GM12878 (cell line): ENCODE data around the gene FIBCD1. TPM values are rescaled to one million over a fixed set of nuclear protein-coding genes. Genes with fewer than 3 reads are reported as not detected.

Experiments
- ATAC-seq: fragments of 200-7000 bp; cut with Tn5 transposase; 3 replicates; pipeline ENCODE4 v1.9.1; 2020; ENCODE audit warnings: mild to moderate bottlenecking, moderate library complexity
- BruUV-seq: library from RNA; stranded (reverse); fragments of 400-500 nt; replicated peaks from 2 replicates; lab custom pipeline; 2021; lab: Mats Ljungman, UMichigan
- CTCF ChIA-PET: fragments of 300-600 bp; sonication (Branson Sonifier 250); formaldehyde crosslinking; extraction: SDS; loops from one replicate; lab custom pipeline; 2021; ENCODE audit warnings: inconsistent platforms; lab: Yijun Ruan, JAX
- POLR2A ChIA-PET: fragments of 350-600 bp; formaldehyde crosslinking; extraction: SDS; loops from one replicate; lab custom pipeline; 2021; ENCODE audit warnings: inconsistent platforms; lab: Charles Lee
- RAD21 ChIA-PET: fragments of 300-600 bp; sonication (Branson Sonifier 250); formaldehyde crosslinking; loops from one replicate; lab custom pipeline; 2023; ENCODE audit warnings: antibody characterized with exemption; ENCODE audit not compliant: unreplicated experiment; lab: Charles Lee
- SMC1A ChIA-PET: fragments of 300-600 bp; sonication (Branson Sonifier 250); formaldehyde crosslinking; loops from one replicate; lab custom pipeline; 2023; ENCODE audit not compliant: unreplicated experiment, uncharacterized antibody; lab: Charles Lee
- DNase-seq: peaks from one replicate; pipeline ENCODE4 v3.0.0-alpha.2; 2011; ENCODE audit warnings: low read depth, low spot score
- FAIRE-seq: peaks from 3 replicates; lab custom pipeline; 2011; peaks lifted over from hg19 to GRCh38; lab: Jason Lieb, UNC
- H2AFZ ChIP-seq: 2 replicates; pipeline ENCODE4 v1.6.0; 2011; ENCODE audit warnings: low read depth, low read length, control low read depth; ENCODE audit not compliant: control insufficient read depth
- H3K27ac ChIP-seq: 2 replicates; pipeline ENCODE4 v1.5.1; 2011; ENCODE audit warnings: control low read depth; ENCODE audit not compliant: control insufficient read depth, insufficient read depth
- H3K27me3 ChIP-seq, 2 experiments: replicated peaks in 1 of 2; 2 replicates each; pipeline versions ENCODE4 v1.6.0 to v1.6.1; 2011; ENCODE audit warnings: low read length in 1 of 2; ENCODE audit not compliant: control insufficient read depth in 2 of 2, insufficient read depth in 2 of 2
- H3K36me3 ChIP-seq, 2 experiments: 2 replicates each; pipeline ENCODE4 v1.5.1; 2011; ENCODE audit warnings: low read length in 1 of 2; ENCODE audit not compliant: control insufficient read depth in 2 of 2, insufficient read depth in 2 of 2
- H3K4me1 ChIP-seq: 2 replicates; pipeline ENCODE4 v1.6.1; 2011; ENCODE audit warnings: mild to moderate bottlenecking, low read length, moderate library complexity, mixed read lengths; ENCODE audit not compliant: control insufficient read depth, insufficient read depth
- H3K4me2 ChIP-seq: 2 replicates; pipeline ENCODE4 v1.6.0; 2011; ENCODE audit warnings: control low read depth; ENCODE audit not compliant: control insufficient read depth, insufficient read depth
- H3K4me3 ChIP-seq: fragments of 200-600 bp; sonication (generic); 2 replicates; pipeline ENCODE4 v1.5.1; 2016
- H3K79me2 ChIP-seq: 2 replicates; pipeline ENCODE4 v1.6.0; 2011; ENCODE audit warnings: low read length; ENCODE audit not compliant: control insufficient read depth, insufficient read depth
- H3K9ac ChIP-seq: 2 replicates; pipeline ENCODE4 v1.8.0; 2011; ENCODE audit warnings: low read length, control low read depth, mixed read lengths; ENCODE audit not compliant: control insufficient read depth, insufficient read depth
- H3K9me3 ChIP-seq: replicated peaks from 3 replicates; pipeline ENCODE4 v1.5.1; 2011; ENCODE audit warnings: mild to moderate bottlenecking, low read length; ENCODE audit not compliant: control insufficient read depth, insufficient read depth
- H4K20me1 ChIP-seq: 2 replicates; pipeline ENCODE4 v1.6.0; 2011; ENCODE audit not compliant: control insufficient read depth, insufficient read depth
- CEBPB ChIP-seq, 2 experiments: fragments of 150-350 bp in 1 of 2; IDR thresholded peaks; 2 replicates each; pipeline ENCODE4 v1.6.1; 2012 to 2014; ENCODE audit warnings: low read depth in 2 of 2, low read length in 2 of 2, borderline replicate concordance in 1 of 2, inconsistent platforms in 1 of 2
- CHD2 ChIP-seq: IDR thresholded peaks from 2 replicates; pipeline ENCODE4 v1.6.1; 2011; ENCODE audit warnings: low read depth, low read length, improper control_type of control experiment, borderline replicate concordance
- FOXM1 ChIP-seq: IDR thresholded peaks from 2 replicates; pipeline ENCODE4 v1.6.1; 2012; ENCODE audit warnings: low read depth, mild to moderate bottlenecking, inconsistent platforms, low read length, moderate library complexity
- HCFC1 ChIP-seq: fragments of 150-350 bp; IDR thresholded peaks from 2 replicates; pipeline ENCODE4 v1.6.1; 2014; ENCODE audit warnings: low read length
- JUND ChIP-seq: IDR thresholded peaks from 2 replicates; pipeline ENCODE4 v1.6.1; 2012; ENCODE audit warnings: low read depth, mild to moderate bottlenecking, low read length, improper control_type of control experiment, moderate library complexity
- MTA2 ChIP-seq: fragments of 450-650 bp; IDR thresholded peaks from 2 replicates; pipeline ENCODE4 v1.6.1; 2016; ENCODE audit warnings: low read depth, mild to moderate bottlenecking, moderate library complexity
- NBN ChIP-seq: fragments of 450-650 bp; IDR thresholded peaks from 2 replicates; pipeline ENCODE4 v1.6.1; 2016
- NFIC ChIP-seq: IDR thresholded peaks from 2 replicates; pipeline ENCODE4 v1.6.1; 2012; ENCODE audit warnings: low read depth, mild to moderate bottlenecking, inconsistent platforms, low read length, moderate library complexity
- NR2C2 ChIP-seq: IDR thresholded peaks from 2 replicates; pipeline ENCODE4 v1.6.1; 2011; ENCODE audit warnings: borderline replicate concordance, low read depth; ENCODE audit not compliant: control insufficient read depth, insufficient read length
- SRF ChIP-seq, 2 experiments: IDR thresholded peaks; 2 replicates each; pipeline ENCODE4 v1.6.1; 2011; ENCODE audit warnings: low read depth in 2 of 2, low read length in 2 of 2, mild to moderate bottlenecking in 1 of 2, moderate library complexity in 1 of 2
- USF2 ChIP-seq: IDR thresholded peaks from 2 replicates; pipeline ENCODE4 v1.6.1; 2011; ENCODE audit warnings: low read depth, low read length, improper control_type of control experiment, borderline replicate concordance
- WGBS: methylation state at CpG from one replicate; pipeline ENCODE4 v1.1.6; 2016; ENCODE audit warnings: low lambda C conversion rate; ENCODE audit not compliant: insufficient replicate concordance, insufficient coverage; ENCODE audit errors: missing lambda C conversion rate; 5-methylcytosine and 5-hydroxymethylcytosine counted together
- in situ Hi-C: fragments of 300-500 bp; cut with MboI; formaldehyde crosslinking; loops from 9 replicates; pipeline ENCODE4 v1.14.3; 2018; ENCODE audit warnings: mixed read lengths
- intact Hi-C: fragments of 100-400 bp; cut with micrococcal nuclease; formaldehyde crosslinking; loops from one replicate; pipeline ENCODE4 v1.14.2; 2022; ENCODE audit not compliant: unreplicated experiment
- polyA plus RNA-seq, 11 experiments: library from polyadenylated mRNA; depleted of rRNA in 4 of 11; unstranded in 6 of 11; stranded (reverse) in 5 of 11; fragments of >200 nt; fragmentation: Nextera tagmentation in 4 of 11; fragmentation: Illumina TruSeq in 1 of 11; extraction: Ambion mirVana in 4 of 11; extraction: Trizol in 1 of 11; gene quantifications; 1 replicate in 1 of 11; 2 replicates in 10 of 11; pipeline versions ENCODE4 v1.2.1 to v1.2.3, GENCODE V29; 2011 to 2016; ENCODE audit warnings: inconsistent platforms in 2 of 11, missing spikeins in 2 of 11, low read depth in 1 of 11
- total RNA-seq, 4 experiments: library from RNA; depleted of rRNA in 3 of 4; stranded (reverse); fragments of >200 nt in 3 of 4; fragmentation: Illumina TruSeq in 1 of 4; extraction: Trizol in 1 of 4; gene quantifications; 2 replicates each; pipeline versions ENCODE4 v1.2.1 to v1.2.3, GENCODE V29; 2013 to 2021

Gene FIBCD1
- total and polyA plus RNA-seq, 10 of the 15 experiments (the other 5 are each of a cell fraction or from before 2014, with no cell fraction given): 0.04 to 0.95 (median 0.25) TPM; not detected in 6

- ChIA-PET RAD21 (no interaction called here), POLR2A (no interaction called here), SMC1A (no interaction called here), CTCF (no interaction called here)
- no peaks in the 10 kb centered on the region for H3K9me3 ChIP-seq
- FAIRE-seq (no peak), DNase-seq (no peak), ATAC-seq (no peak)
- H3K9ac ChIP-seq: no peak overlapping the region
- intact Hi-C loops (no loop called here), in situ Hi-C loops (no loop called here)
- no peak overlapping the region for H3K27ac ChIP-seq
- WGBS: 33% methylated on average over 21 of the region's 21 CpGs
- H4K20me1 ChIP-seq: no peaks in the 10 kb centered on the region
- no peaks in the 10 kb centered on the region for H3K4me1 ChIP-seq
- TF ChIP-seq NR2C2 (no peak), CEBPB (IDR thresholded peaks at IDR 0.05; ENCODE audit: borderline replicate concordance in 1 of 2, low read depth in 2 of 2, low read length in 2 of 2) (no peak), JUND (no peak), USF2 (no peak), NFIC (no peak), CHD2 (no peak), FOXM1 (no peak), SRF (IDR thresholded peaks at IDR 0.05; ENCODE audit: low read depth in 2 of 2, low read length in 2 of 2) (no peak), HCFC1 (no peak), MTA2 (no peak), NBN (no peak)
- H3K4me2 ChIP-seq: no peak overlapping the region
- no peaks in the 10 kb centered on the region for H3K36me3 ChIP-seq
- H3K27me3 ChIP-seq: no peaks in the 10 kb centered on the region; a peak in 1 of 4 replicates
- H3K4me3 ChIP-seq: no peak overlapping the region
- BruUV-seq: no TSS peak
- H3K79me2 ChIP-seq: no peaks in the 10 kb centered on the region
- no peak overlapping the region for H2AFZ ChIP-seq
These were observed 34.7 kb upstream of the FIBCD1 start for GRCh38 chr9:130973686-130974281.
